Measurements from ENCODE around the gene GNAT1. TPM values are rescaled to one million over a fixed set of nuclear protein-coding genes. Genes with fewer than 3 reads are reported as not detected.

Gene GNAT1
- total RNA-seq, 1 donor from 2014 or later: not detected

- no peak for TF ChIP-seq CTCF (IDR thresholded peaks at IDR 0.05; ENCODE audit: insufficient read depth, low read length, severe bottlenecking)
- Histone ChIP-seq H3K36me3 (ENCODE audit: control insufficient read depth, insufficient read depth, low read length) (peaks cover 9% of the 10 kb centered on the region), H3K4me3 (ENCODE audit: low read depth, low read length) (no peak overlapping the region), H3K27me3 (ENCODE audit: control insufficient read depth, insufficient read depth, low read length) (no peaks in the 10 kb centered on the region)
- no peak for DNase-seq (ENCODE audit: low read depth)
- FAIRE-seq: no peak
These were observed 53.9 kb downstream of the GNAT1 start for GRCh38 chr3:50245251-50245745.

DNA sequence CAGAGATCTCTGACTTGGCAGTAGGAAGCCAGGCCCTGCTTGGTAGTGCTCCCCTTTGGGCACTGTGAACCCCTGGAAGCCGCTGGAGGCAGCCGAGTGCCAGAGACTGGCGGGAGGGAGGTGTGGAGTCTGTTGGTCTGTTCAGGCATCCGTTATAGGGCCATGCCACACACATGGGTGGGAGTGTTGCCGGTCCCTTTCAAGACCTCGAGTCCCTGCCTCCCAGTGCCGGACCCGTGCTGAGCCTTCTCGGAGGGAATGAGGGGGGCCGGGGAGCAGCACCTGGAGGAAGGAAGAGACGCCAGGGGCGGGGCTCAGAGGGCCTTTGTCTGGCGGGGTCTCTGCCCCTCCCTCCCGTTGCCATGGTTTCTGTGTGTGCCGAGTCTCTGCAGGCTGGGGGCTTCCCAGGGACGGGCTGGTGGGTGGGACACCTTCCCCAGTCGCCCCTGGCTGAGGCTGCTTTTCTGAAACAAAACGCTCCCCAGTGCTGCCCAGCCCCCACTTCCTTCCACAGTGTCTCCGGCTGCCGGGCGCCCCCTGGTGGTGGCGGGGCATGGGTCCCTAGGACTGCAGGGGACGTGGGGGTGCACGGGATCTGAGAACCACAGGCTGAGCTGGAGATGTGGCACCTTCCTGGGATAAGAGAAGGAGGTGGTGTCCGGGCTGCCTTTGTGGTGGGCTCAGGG lies 54.6 kb downstream of the GNAT1 start:
- H3K36me3 ChIP-seq (ENCODE audit: control insufficient read depth, insufficient read depth, low read length): peaks cover 8% of the 10 kb centered on the region
- DNase-seq (ENCODE audit: low read depth) (peak; percentile 69), FAIRE-seq (no peak)
- peak overlapping the region; percentile 24 for H3K4me3 ChIP-seq (ENCODE audit: low read depth, low read length)
- no peaks in the 10 kb centered on the region for H3K27me3 ChIP-seq (ENCODE audit: control insufficient read depth, insufficient read depth, low read length)
- TF ChIP-seq CTCF (IDR thresholded peaks at IDR 0.05; ENCODE audit: insufficient read depth, low read length, severe bottlenecking): peak; percentile 93

DNA sequence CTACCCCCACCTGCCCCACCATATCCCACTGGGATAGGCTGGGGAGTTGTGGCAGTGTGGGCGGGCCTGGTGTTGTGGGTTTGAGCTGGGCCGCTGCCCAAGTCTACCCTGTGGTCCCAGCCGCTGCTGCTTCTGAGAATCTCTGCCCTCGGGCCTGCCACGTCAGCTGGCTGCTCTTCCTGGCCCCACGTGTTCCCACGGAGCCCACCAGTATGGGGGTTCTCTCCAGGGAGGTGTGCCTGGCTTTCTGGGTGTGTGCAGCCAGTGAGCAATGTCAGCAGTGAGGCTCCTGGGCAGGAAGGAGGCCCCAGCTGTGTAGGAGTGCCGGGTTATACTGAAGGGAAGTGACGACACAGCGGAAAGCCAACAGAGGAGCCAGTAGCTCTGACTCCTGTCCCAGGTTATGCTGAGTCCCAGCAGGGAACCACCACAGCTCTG lies 55.1 kb downstream of the GNAT1 start:
- peaks cover 9% of the 10 kb centered on the region for H3K36me3 ChIP-seq (ENCODE audit: control insufficient read depth, insufficient read depth, low read length)
- no peak for FAIRE-seq

More for the DNA sequence above, 55.1 kb downstream of the GNAT1 start:
- Histone ChIP-seq H3K4me3 (ENCODE audit: low read depth, low read length) (no peak overlapping the region), H3K27me3 (ENCODE audit: control insufficient read depth, insufficient read depth, low read length) (no peaks in the 10 kb centered on the region)
- no peak for TF ChIP-seq CTCF (IDR thresholded peaks at IDR 0.05; ENCODE audit: insufficient read depth, low read length, severe bottlenecking)
- peak; percentile 95 for DNase-seq (ENCODE audit: low read depth)

Other genes starting within 250 kb of the GNAT1 start
- gene RBM5, start 102.7 kb upstream of the GNAT1 start, total RNA-seq: 80.3 and 129 TPM in 2 replicates
- 35.5 and 76.0 TPM in 2 replicates for gene SEMA3F, start 36.3 kb upstream of the GNAT1 start, total RNA-seq
- not detected in 2 replicates for gene SLC38A3, start 13.7 kb downstream of the GNAT1 start, total RNA-seq
- gene GNAI2, start 44.6 kb downstream of the GNAT1 start, total RNA-seq: 97.9 and 129 TPM in 2 replicates
- gene SEMA3B, start 77.5 kb downstream of the GNAT1 start, total RNA-seq: 2.3 and 7.1 TPM in 2 replicates
- gene LSMEM2, start 87.5 kb downstream of the GNAT1 start, total RNA-seq: under 0.01 TPM in 1 of 2 replicates, not detected in the other
- 104 and 177 TPM in 2 replicates for gene IFRD2, start 100.8 kb downstream of the GNAT1 start, total RNA-seq
- gene HYAL3, start 107.8 kb downstream of the GNAT1 start, total RNA-seq: 6.6 and 6.8 TPM in 2 replicates
- gene NAA80, start 107.8 kb downstream of the GNAT1 start, total RNA-seq: 1.3 and 2.0 TPM in 2 replicates
- gene HYAL1, start 112.0 kb downstream of the GNAT1 start, total RNA-seq: 7.1 and 8.3 TPM in 2 replicates
- gene HYAL2, start 131.1 kb downstream of the GNAT1 start, total RNA-seq: 55.0 and 63.0 TPM in 2 replicates
- 21.9 and 23.3 TPM in 2 replicates for gene TUSC2, start 136.6 kb downstream of the GNAT1 start, total RNA-seq
- gene RASSF1, start 149.2 kb downstream of the GNAT1 start, total RNA-seq: 15.5 and 25.5 TPM in 2 replicates
- gene ZMYND10, start 154.1 kb downstream of the GNAT1 start, total RNA-seq: 0.13 and 0.53 TPM in 2 replicates
- 11.0 and 17.1 TPM in 2 replicates for gene NPRL2, start 159.2 kb downstream of the GNAT1 start, total RNA-seq
- 18.9 and 22.1 TPM in 2 replicates for gene CYB561D2, start 159.3 kb downstream of the GNAT1 start, total RNA-seq
- 19.7 and 22.8 TPM in 2 replicates for gene TMEM115, start 167.9 kb downstream of the GNAT1 start, total RNA-seq

Measured in bronchial epithelial cell (primary cell).